Endothelial cell of umbilical vein (primary cell): ENCODE measurements around the gene SMARCAL1. TPM values are rescaled to one million over a fixed set of nuclear protein-coding genes. Genes with fewer than 3 reads are reported as not detected.

Experiments used
- BruUV-seq: library from RNA; stranded (reverse); fragments of 400-500 nt; replicated peaks from 2 replicates; lab custom pipeline; 2021; lab: Mats Ljungman, UMichigan
- CTCF ChIA-PET: fragments of 300-600, 350-600 bp; sonication (Branson Sonifier 250); formaldehyde crosslinking; loops from one replicate; lab custom pipeline; 2021; ENCODE audit warnings: antibody characterized with exemption, inconsistent platforms; lab: Charles Lee
- POLR2A ChIA-PET: fragments of 300-600, 350-600 bp; sonication (Branson Sonifier 250); formaldehyde crosslinking; loops from one replicate; lab custom pipeline; 2021; ENCODE audit warnings: antibody characterized with exemption, inconsistent platforms; lab: Charles Lee
- DNase-seq: peaks from one replicate; pipeline ENCODE4 v3.0.0-alpha.2; 2011; ENCODE audit warnings: low read depth, low spot score
- FAIRE-seq: peaks from 2 replicates; lab custom pipeline; 2011; peaks lifted over from hg19 to GRCh38; lab: Jason Lieb, UNC
- H2AFZ ChIP-seq: 2 replicates; pipeline ENCODE4 v1.6.0; 2012; ENCODE audit warnings: low read depth, low read length, control low read depth, inconsistent platforms
- H3K27ac ChIP-seq: 2 replicates; pipeline ENCODE4 v1.5.1; 2011; ENCODE audit warnings: low read depth, mild to moderate bottlenecking, control low read depth, low read length, moderate library complexity; ENCODE audit not compliant: insufficient read depth
- H3K27me3 ChIP-seq, 2 experiments: 2 replicates each; pipeline versions ENCODE4 v1.6.0 to v1.6.1; 2011; ENCODE audit warnings: low read length in 2 of 2, mixed read lengths in 1 of 2; ENCODE audit not compliant: control insufficient read depth in 2 of 2, insufficient read depth in 2 of 2
- H3K36me3 ChIP-seq, 2 experiments: 2 replicates in 1 of 2; 3 replicates in 1 of 2; pipeline ENCODE4 v1.5.1; 2011; ENCODE audit warnings: low read length in 2 of 2, mild to moderate bottlenecking in 1 of 2, moderate library complexity in 1 of 2; ENCODE audit not compliant: control insufficient read depth in 2 of 2, insufficient read depth in 2 of 2; ENCODE audit errors: extremely low read depth in 1 of 2
- H3K4me1 ChIP-seq: 3 replicates; pipeline ENCODE4 v1.5.1; 2011; ENCODE audit warnings: mild to moderate bottlenecking, low read length; ENCODE audit not compliant: control insufficient read depth, insufficient read depth; ENCODE audit errors: extremely low read depth
- H3K4me2 ChIP-seq: 2 replicates; pipeline ENCODE4 v1.6.1; 2011; ENCODE audit warnings: low read length, control low read depth, mixed read lengths; ENCODE audit not compliant: insufficient read depth
- H3K4me3 ChIP-seq, 3 experiments: fragments of 200-600 bp in 1 of 3; sonication (generic), shearing (Covaris generic) in 1 of 3; replicated peaks in 1 of 3; 2 replicates each; pipeline ENCODE4 v1.5.1; 2011 to 2016; ENCODE audit warnings: control low read depth in 3 of 3, low read length in 3 of 3, mild to moderate bottlenecking in 2 of 3, inconsistent platforms in 1 of 3, low read depth in 1 of 3, moderate library complexity in 1 of 3; ENCODE audit not compliant: insufficient read depth in 1 of 3
- H3K79me2 ChIP-seq: 2 replicates; pipeline ENCODE4 v1.6.0; 2012; ENCODE audit warnings: low read length, inconsistent platforms; ENCODE audit not compliant: control insufficient read depth, insufficient read depth
- H3K9ac ChIP-seq: replicated peaks from 2 replicates; pipeline ENCODE3; 2011; ENCODE audit warnings: low read length, control low read depth; ENCODE audit not compliant: insufficient read depth; ENCODE audit errors: extremely low read depth
- H3K9me1 ChIP-seq: replicated peaks from 3 replicates; pipeline ENCODE4 v1.6.0; 2011; ENCODE audit warnings: mild to moderate bottlenecking, low read length; ENCODE audit not compliant: control insufficient read depth, insufficient read depth; ENCODE audit errors: extremely low read depth
- H3K9me3 ChIP-seq: replicated peaks from 2 replicates; pipeline ENCODE4 v1.5.1; 2012; ENCODE audit warnings: low read length, inconsistent platforms; ENCODE audit not compliant: control insufficient read depth, insufficient read depth
- H4K20me1 ChIP-seq: replicated peaks from 2 replicates; pipeline ENCODE3; 2011; ENCODE audit warnings: mild to moderate bottlenecking, low read length; ENCODE audit not compliant: control insufficient read depth, insufficient read depth; ENCODE audit errors: extremely low read depth
- EZH2 ChIP-seq: IDR thresholded peaks from 2 replicates; pipeline ENCODE4 v1.6.1; 2012; ENCODE audit warnings: borderline replicate concordance, low read depth, mild to moderate bottlenecking, moderate library complexity, low read length, inconsistent platforms; ENCODE audit not compliant: severe bottlenecking
- FOS ChIP-seq: IDR thresholded peaks from 2 replicates; pipeline ENCODE4 v1.6.1; 2011; ENCODE audit warnings: mild to moderate bottlenecking, low read length, moderate library complexity, borderline replicate concordance; ENCODE audit not compliant: insufficient read depth
- GATA2 ChIP-seq: IDR thresholded peaks from 2 replicates; pipeline ENCODE4 v1.7.0; 2011; ENCODE audit warnings: low read depth, mild to moderate bottlenecking, moderate library complexity, mixed read lengths, low read length; ENCODE audit not compliant: insufficient read length, insufficient read depth
- JUN ChIP-seq: IDR thresholded peaks from 2 replicates; pipeline ENCODE4 v1.6.1; 2011; ENCODE audit warnings: borderline replicate concordance, low read depth; ENCODE audit not compliant: insufficient read length, insufficient read depth
- MYC ChIP-seq: IDR thresholded peaks from one replicate; pipeline ENCODE4 v1.6.1; 2011; ENCODE audit warnings: mild to moderate bottlenecking, low read depth, low read length
- POLR2A ChIP-seq: IDR thresholded peaks from 2 replicates; pipeline ENCODE4 v1.6.1; 2012; ENCODE audit warnings: low read depth, mild to moderate bottlenecking, control low read depth, low read length
- POLR2AphosphoS5 ChIP-seq: IDR thresholded peaks from 2 replicates; pipeline ENCODE4 v1.6.1; 2012; ENCODE audit warnings: low read depth, mild to moderate bottlenecking, control low read depth, low read length, moderate library complexity; ENCODE audit not compliant: insufficient read depth
- dilution Hi-C: fragments of 300-500 bp; cut with MboI; formaldehyde crosslinking; loops from one replicate; pipeline ENCODE4 v1.15.0; 2019; ENCODE audit warnings: low sequenced_read_pairs; ENCODE audit not compliant: extremely low pct_ligation_motif_present
- intact Hi-C: fragments of 100-400 bp; cut with micrococcal nuclease; formaldehyde crosslinking; loops from one replicate; pipeline ENCODE4 v1.10.0; 2022
- polyA plus RNA-seq, 4 experiments: library from polyadenylated mRNA; depleted of rRNA in 3 of 4; stranded (reverse) in 3 of 4; unstranded in 1 of 4; fragments of >200 nt; gene quantifications; 2 replicates each; pipeline versions ENCODE4 v1.2.1 to v1.2.3, GENCODE V29; 2011 to 2012; ENCODE audit warnings: missing spikeins in 1 of 4
- total RNA-seq: library from RNA; stranded (reverse); gene quantifications from 2 replicates; pipeline ENCODE4 v1.2.3, GENCODE V29; 2021
- TF ChIP-seq, protein P1 (sequence below): IDR thresholded peaks from 2 replicates; pipeline ENCODE4 v1.6.1; 2011; ENCODE audit not compliant: insufficient read depth, insufficient read length
- TF ChIP-seq, protein P2 (sequence below), 2 donors: IDR thresholded peaks; 1 replicate in 1 of 2; 2 replicates in 1 of 2; pipeline ENCODE4 v1.5.1; 2011; ENCODE audit warnings: low read length in 2 of 2, mild to moderate bottlenecking in 2 of 2, moderate library complexity in 2 of 2, control low read depth in 1 of 2, inconsistent platforms in 1 of 2, low read depth in 1 of 2; ENCODE audit not compliant: insufficient read depth in 1 of 2; ENCODE audit errors: extremely low read depth in 1 of 2

Gene SMARCAL1
- total and polyA plus RNA-seq, 2 donors (not counting 3 experiments of a cell fraction or from before 2014, with no cell fraction given): 25.4 to 30.7 TPM

- FAIRE-seq (no peak), DNase-seq (no peak)
- dilution Hi-C loops: no loop called here
- CTCF ChIA-PET: interaction anchor here (1.4 kb wide), 1 partner anchor 19 kb away, joined by 3 read pairs; the partner anchor contains the start of gene MARCHF4
- Histone ChIP-seq H3K79me2 (no peaks in the 10 kb centered on the region), H3K4me3 (no peak overlapping the region), H4K20me1 (no peaks in the 10 kb centered on the region), H3K36me3 (no peaks in the 10 kb centered on the region), H3K9me1 (no peaks in the 10 kb centered on the region), H3K4me1 (peaks cover 6% of the 10 kb centered on the region), H2AFZ (no peak overlapping the region), H3K9me3 (no peaks in the 10 kb centered on the region), H3K27ac (no peak overlapping the region), H3K9ac (no peak overlapping the region), H3K27me3 (peaks cover 0 to 3% of the 10 kb centered on the region in 2 experiments), H3K4me2 (no peak overlapping the region)
- TF ChIP-seq GATA2 (no peak), POLR2A (no peak), JUN (no peak), POLR2AphosphoS5 (no peak), EZH2 (no peak), MYC (no peak), FOS (no peak)
- TF ChIP-seq, protein P1, sequence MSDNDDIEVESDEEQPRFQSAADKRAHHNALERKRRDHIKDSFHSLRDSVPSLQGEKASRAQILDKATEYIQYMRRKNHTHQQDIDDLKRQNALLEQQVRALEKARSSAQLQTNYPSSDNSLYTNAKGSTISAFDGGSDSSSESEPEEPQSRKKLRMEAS: no peak
- TF ChIP-seq, protein P2, sequence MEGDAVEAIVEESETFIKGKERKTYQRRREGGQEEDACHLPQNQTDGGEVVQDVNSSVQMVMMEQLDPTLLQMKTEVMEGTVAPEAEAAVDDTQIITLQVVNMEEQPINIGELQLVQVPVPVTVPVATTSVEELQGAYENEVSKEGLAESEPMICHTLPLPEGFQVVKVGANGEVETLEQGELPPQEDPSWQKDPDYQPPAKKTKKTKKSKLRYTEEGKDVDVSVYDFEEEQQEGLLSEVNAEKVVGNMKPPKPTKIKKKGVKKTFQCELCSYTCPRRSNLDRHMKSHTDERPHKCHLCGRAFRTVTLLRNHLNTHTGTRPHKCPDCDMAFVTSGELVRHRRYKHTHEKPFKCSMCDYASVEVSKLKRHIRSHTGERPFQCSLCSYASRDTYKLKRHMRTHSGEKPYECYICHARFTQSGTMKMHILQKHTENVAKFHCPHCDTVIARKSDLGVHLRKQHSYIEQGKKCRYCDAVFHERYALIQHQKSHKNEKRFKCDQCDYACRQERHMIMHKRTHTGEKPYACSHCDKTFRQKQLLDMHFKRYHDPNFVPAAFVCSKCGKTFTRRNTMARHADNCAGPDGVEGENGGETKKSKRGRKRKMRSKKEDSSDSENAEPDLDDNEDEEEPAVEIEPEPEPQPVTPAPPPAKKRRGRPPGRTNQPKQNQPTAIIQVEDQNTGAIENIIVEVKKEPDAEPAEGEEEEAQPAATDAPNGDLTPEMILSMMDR (IDR thresholded peaks at IDR 0.05; ENCODE audit: extremely low read depth in 1 of 2, insufficient read depth in 1 of 2, low read depth in 1 of 2, low read length in 2 of 2): no peak
- no TSS peak for BruUV-seq
- intact Hi-C loops: no loop called here
- POLR2A ChIA-PET: no interaction called here
Measured at GRCh38 chr2:216392018-216392562, 20.2 kb upstream of the SMARCAL1 start.
